Ovary (tissue), 9 donors: ENCODE results near the gene TMEM184A. TPM values are rescaled to one million over a fixed set of nuclear protein-coding genes. Genes with fewer than 3 reads are reported as not detected.

Source experiments
- DNase-seq, 5 donors: peaks; one replicate each; pipeline ENCODE4 v3.0.0-alpha.2; 2019 to 2020
- H3K27ac ChIP-seq, 2 donors: fragments of 200-600 bp; one replicate each; pipeline versions ENCODE4 v1.5.1 to v1.8.0; 2019 to 2022
- H3K27me3 ChIP-seq: fragments of 200-600 bp; one replicate; pipeline ENCODE4 v1.8.0; 2022
- H3K36me3 ChIP-seq: fragments of 200-600 bp; sonication (generic); one replicate; pipeline ENCODE4 v1.5.1; 2019
- H3K4me1 ChIP-seq: one replicate; pipeline ENCODE4 v1.8.1; 2013; ENCODE audit warnings: mild to moderate bottlenecking, moderate library complexity; ENCODE audit not compliant: insufficient read depth
- H3K4me3 ChIP-seq: fragments of 200-600 bp; sonication (generic); one replicate; pipeline ENCODE4 v1.5.1; 2017
- H3K9me3 ChIP-seq, 2 donors: fragments of 200-600 bp in 1 of 2; sonication (generic) in 1 of 2; one replicate each; pipeline versions ENCODE4 v1.5.1 to v1.8.1; 2013 to 2019; ENCODE audit warnings: mild to moderate bottlenecking in 1 of 2, moderate library complexity in 1 of 2
- CTCF ChIP-seq, 3 donors: fragments of 450-650 bp in 2 of 3; fragments of 200-600 bp in 1 of 3; IDR thresholded peaks; one replicate each; pipeline versions ENCODE4 v1.5.1 to v1.8.0; 2016 to 2022; ENCODE audit warnings: antibody characterized with exemption in 3 of 3, mild to moderate bottlenecking in 1 of 3
- EP300 ChIP-seq: sonication (generic); formaldehyde crosslinking; IDR thresholded peaks from one replicate; pipeline ENCODE4 v1.6.1; 2017; ENCODE audit warnings: antibody characterized with exemption
- POLR2A ChIP-seq: fragments of 450-650 bp; IDR thresholded peaks from one replicate; pipeline ENCODE4 v1.6.1; 2017; ENCODE audit warnings: antibody characterized with exemption, mild to moderate bottlenecking, moderate library complexity
- WGBS, 3 donors: extraction: QIAGEN DNeasy Blood & Tissue Kit in 1 of 3; methylation state at CpG; one replicate each; pipeline versions ENCODE4 v1.1.5 to v1.1.7; 2013 to 2017; 5-methylcytosine and 5-hydroxymethylcytosine counted together
- intact Hi-C, 4 donors: fragments of 100-400 bp; cut with DNase I; formaldehyde crosslinking; loops; one replicate each; pipeline versions ENCODE4 v1.11.0 to v1.15.1; 2022 to 2023
- polyA plus RNA-seq, 2 donors: library from polyadenylated mRNA; stranded (reverse); fragments of 200-250 nt in 1 of 2; fragments of 350-450 nt in 1 of 2; fragmentation: Illumina TruSeq in 1 of 2; extraction: RNeasy Lipid Tissue Mini Kit (QIAGEN cat#74804) in 1 of 2; gene quantifications; one replicate each; pipeline ENCODE4 v1.2.3, GENCODE V29; 2013 to 2014
- total RNA-seq, 7 donors: library from RNA; depleted of rRNA in 2 of 7; stranded (reverse); fragments of >200 nt in 2 of 7; fragmentation: NEBNext Ultra II Directional in 3 of 7; extraction: Animal tissue kit (Norgen Biotek cat#: 25700) in 3 of 7; gene quantifications; one replicate each; pipeline versions ENCODE4 v1.1.0 to v1.2.4, GENCODE V29; 2016 to 2023
- donor health status: DM: no; HTN: no; CAD: no; lungs with moderate emphysema.
- donor health status: DM: no; HTN: no; CAD: no.
- donor health status: Bipolar disorder and iron deficiency.
- donor health status: DM: yes; HTN: yes; CAD: no.
- donor health status: DM: no; HTN: no; CAD: no.
- donor health status: DM: yes; HTN: yes; CAD: no.

Gene TMEM184A
- total and polyA plus RNA-seq, 9 donors, result 0.05 to 8.4 (median 1.6) TPM; not detected in 2

GRCh38 chr7:1553512-1554210 lies 2.3 kb downstream of the TMEM184A start:
- DNase-seq, result no peak
- WGBS, 3 donors, result 70 to 77% (median 71%) methylated on average over 28 of the region's 28 CpGs
- TF ChIP-seq EP300 (no peak), POLR2A (no peak), CTCF (IDR thresholded peaks at IDR 0.05) (no peak)
- Histone ChIP-seq H3K4me3 (no peak overlapping the region), H3K27me3 (no peaks in the 10 kb centered on the region), H3K9me3 (no peaks in the 10 kb centered on the region), H3K27ac (no peak overlapping the region), H3K4me1 (peaks cover 9% of the 10 kb centered on the region), H3K36me3 (no peaks in the 10 kb centered on the region)
- intact Hi-C loops, result no loop called here

- 50 to 61% (median 60%) methylated on average over 7 of the region's 7 CpGs for WGBS, 3 donors
- no peak for DNase-seq
- Histone ChIP-seq H3K27me3 (no peaks in the 10 kb centered on the region), H3K36me3 (no peaks in the 10 kb centered on the region), H3K27ac (no peak overlapping the region), H3K4me3 (no peak overlapping the region), H3K4me1 (peaks cover 9% of the 10 kb centered on the region), H3K9me3 (no peaks in the 10 kb centered on the region)
- intact Hi-C loops, result no loop called here
- TF ChIP-seq CTCF (IDR thresholded peaks at IDR 0.05), result no peak
- no peak for TF ChIP-seq EP300
- no peak for TF ChIP-seq POLR2A
These were observed 3.8 kb downstream of the TMEM184A start for GRCh38 chr7:1552200-1552599.

GRCh38 chr7:1550846-1551155 lies 5.2 kb downstream of the TMEM184A start:
- intact Hi-C loops, result no loop called here
- no peak for TF ChIP-seq CTCF (IDR thresholded peaks at IDR 0.05)
- no peak for TF ChIP-seq EP300
- TF ChIP-seq POLR2A, result no peak
- peaks cover 7% of the 10 kb centered on the region for H3K4me1 ChIP-seq
- H3K9me3 ChIP-seq, result no peaks in the 10 kb centered on the region
- no peak overlapping the region for H3K4me3 ChIP-seq
- 87 to 92% (median 89%) methylated on average over 15 to 17 of the region's 17 CpGs for WGBS, 3 donors
- no peaks in the 10 kb centered on the region for H3K27me3 ChIP-seq
- DNase-seq, result no peak
- no peaks in the 10 kb centered on the region for H3K36me3 ChIP-seq
- no peak overlapping the region for H3K27ac ChIP-seq

GRCh38 chr7:1550005-1550845 lies 5.8 kb downstream of the TMEM184A start:
- WGBS, 3 donors, result 76 to 80% (median 79%) methylated on average over 37 to 42 of the region's 42 CpGs
- Histone ChIP-seq H3K4me1 (peaks cover 3% of the 10 kb centered on the region), H3K9me3 (no peaks in the 10 kb centered on the region), H3K36me3 (no peaks in the 10 kb centered on the region), H3K27ac (no peak overlapping the region), H3K4me3 (no peak overlapping the region), H3K27me3 (no peaks in the 10 kb centered on the region)
- intact Hi-C loops, result no loop called here
- no peak for DNase-seq
- no peak for TF ChIP-seq POLR2A
- no peak for TF ChIP-seq CTCF (IDR thresholded peaks at IDR 0.05)
- TF ChIP-seq EP300, result no peak
